Dedifferentiated amniotic fluid mesenchymal stem cell (primary cell): ENCODE data around the gene MXI1.
A peak's percentile ranks its signal among the peaks of the same experiment; 100 is the strongest.

Experiments used
- DNase-seq: peaks from one replicate; pipeline ENCODE4 v3.0.0-alpha.2; 2016; ENCODE audit errors: extremely low spot score

MXI1 gene

DNA sequence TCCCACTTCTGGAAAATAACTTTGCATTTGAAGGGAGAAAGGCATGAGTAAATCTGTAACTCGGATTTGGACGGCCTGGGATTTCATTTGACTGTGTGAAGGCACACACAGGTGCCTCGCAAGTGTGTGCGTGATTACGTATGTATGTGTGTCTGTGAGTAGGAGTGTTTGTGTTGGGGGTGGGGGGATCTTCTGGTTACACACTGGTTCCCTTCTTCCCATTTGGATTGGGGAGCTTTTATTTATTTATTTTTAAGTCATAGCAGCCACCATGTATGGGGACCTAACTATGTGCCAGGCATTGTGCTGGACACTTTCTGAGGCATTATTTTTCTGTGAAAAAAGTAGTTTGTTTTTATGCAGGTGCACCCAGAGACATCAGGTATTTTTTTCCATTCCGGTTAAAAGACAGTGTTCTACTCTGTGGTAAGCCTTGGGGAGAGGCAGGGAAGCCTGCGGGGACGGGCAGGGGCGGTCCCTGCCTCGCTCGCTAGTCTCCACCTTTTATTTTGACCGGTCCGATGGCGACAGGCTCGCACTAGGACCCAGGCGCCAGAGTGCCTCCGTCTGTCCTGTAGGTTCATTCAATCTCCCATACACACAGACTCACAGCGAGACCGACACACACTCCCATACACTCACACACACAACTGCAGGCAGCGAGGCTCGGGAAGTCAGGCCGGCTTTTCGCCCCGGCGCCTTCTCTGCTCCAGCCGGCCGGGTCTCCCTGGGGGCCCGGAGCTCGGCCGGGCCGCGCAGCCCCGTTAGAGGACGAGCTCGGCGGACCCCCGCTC is at the start of gene MXI1:
Gene MXI1 (plus strand): TSS at position 595 of the 794 bp plus-strand sequence. CDS start 204 bp downstream, outside the sequence.
- DNase-seq: peak; percentile 68

DNA sequence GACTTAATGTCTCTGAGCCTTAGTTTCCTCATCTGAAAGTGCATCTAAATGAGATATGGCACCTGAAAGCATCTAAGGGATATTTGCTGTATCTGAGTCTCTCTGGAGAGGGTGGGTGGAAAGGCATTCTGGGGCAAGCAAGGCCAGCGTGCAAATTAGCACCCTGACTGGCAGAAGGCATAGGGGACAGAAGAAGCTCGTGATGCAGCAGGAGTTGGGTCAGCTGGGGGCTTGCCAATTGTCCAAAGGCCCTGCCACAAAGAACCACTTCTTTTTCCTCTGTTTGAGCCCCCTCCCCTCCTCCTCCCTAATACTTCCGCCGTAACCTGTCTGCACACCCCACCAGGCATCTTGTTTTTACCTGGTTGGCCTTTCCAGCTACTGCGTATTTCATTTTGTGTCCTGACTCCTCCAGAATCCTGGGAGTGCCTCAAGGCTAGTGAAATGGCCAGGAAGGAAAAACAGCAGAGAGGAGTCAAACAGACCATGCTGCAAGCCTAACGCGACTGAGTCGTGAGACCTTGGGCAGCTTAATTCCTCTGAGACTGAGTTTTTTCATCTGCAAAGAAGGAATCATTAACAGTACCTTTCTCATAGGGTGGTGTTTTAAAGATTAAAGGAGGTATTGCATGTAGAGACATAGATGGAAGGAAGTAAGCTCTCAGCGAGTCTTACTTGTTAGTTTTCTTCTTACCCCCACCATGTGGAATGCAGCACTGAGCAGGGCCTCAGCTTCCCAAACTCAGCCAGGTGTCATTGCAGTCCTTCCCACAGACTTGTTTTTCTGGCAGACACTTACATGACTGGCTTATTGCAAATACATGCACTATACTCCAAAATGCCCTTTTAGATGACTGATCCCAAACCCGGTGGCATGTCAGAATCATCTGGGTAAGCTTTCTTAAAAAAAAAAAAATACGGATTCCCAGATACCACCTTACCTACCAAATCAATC is 49.1 kb upstream of the MXI1 start:
- no peak for DNase-seq

GRCh38 chr10:110160081-110160480 is 47.3 kb upstream of the MXI1 start:
- no peak for DNase-seq

- no peak for DNase-seq
Observed at GRCh38 chr10:110160522-110160921, 46.9 kb upstream of the MXI1 start.

DNA sequence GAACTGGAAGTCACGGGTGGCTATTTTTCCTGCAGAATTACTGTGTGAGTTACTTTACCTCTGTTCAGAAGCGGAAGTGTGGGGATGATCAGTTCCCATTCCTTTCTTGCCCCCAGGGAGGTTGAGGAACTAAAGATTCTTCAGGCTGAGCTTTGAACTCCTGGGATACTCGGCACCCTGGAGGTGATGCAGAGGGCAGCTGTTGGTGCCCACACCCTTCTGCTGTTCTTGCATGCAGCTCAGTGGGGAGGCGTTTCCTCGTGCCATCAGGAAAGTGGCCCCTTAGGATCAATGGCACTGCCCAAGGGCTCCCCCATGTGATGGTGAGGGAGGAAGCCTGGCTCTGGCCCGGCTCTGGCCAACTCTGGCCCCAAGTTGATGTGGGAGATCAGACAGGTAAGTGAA is 44.7 kb upstream of the MXI1 start:
- DNase-seq: no peak

DNA sequence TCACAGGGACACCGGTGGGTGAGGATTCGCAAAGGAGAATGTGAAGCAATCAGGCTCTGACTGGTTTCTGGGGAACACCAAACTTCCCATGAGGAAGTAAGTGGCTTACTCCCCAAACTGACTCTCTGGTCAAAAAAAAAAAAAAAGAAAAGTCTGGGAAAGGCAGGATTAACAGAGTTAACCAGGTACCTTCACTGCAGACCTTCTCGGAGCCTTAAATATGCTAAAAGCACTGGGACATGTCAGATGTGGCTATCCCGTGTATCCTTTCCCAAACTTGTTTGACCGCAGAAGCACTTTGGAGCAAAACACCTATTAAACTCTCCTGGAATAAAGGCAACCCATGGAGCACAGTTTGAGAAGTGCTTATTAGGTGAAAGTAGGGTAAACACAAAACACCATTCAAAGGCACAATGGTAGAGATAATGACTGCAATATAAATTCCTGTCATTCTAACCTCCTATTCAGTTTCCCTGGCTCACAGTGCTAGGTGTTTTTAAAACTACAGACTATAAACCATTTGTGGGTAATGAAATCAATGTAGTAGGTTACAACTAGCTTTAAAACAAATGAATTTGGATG is 44.1 kb upstream of the MXI1 start:
- DNase-seq: no peak

DNA sequence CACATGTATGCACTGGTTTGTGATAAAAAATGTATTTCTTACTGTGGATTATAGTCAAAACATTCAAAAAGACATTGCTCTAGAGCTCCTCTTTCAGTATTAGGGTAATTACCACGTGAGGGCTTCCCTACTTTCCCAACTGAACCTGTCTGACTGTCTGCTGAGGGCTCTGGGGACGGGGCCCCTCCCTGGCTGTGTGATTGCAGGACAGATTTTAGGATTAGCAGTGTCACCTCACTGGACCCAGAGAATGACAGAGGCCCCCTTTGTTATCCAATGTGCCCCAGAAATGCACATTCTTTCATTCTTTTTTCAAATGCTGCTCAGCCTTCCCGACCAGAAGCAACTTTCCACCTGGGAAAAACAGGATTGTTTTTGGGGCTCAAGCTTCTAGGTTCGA is 43.6 kb upstream of the MXI1 start:
- DNase-seq: no peak

DNA sequence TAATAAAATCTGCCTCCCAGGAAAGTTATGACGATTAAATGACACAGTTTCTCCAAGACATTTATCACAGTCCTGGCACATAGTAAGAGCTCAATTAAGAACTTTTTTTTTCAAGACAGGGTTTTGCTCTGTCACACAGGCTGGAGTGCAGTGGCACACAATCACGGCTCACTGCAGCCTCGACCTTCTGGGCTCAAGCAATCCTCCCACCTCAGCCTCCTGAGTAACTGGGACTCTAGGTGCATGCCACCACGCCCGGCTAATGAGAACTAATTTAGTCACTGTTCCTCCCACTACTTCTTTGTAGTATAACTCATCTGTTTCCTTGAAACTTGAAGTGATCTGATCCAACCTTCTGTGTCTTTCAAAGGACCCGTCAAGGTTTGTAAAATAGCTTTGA is 42.2 kb upstream of the MXI1 start:
- no peak for DNase-seq

DNA sequence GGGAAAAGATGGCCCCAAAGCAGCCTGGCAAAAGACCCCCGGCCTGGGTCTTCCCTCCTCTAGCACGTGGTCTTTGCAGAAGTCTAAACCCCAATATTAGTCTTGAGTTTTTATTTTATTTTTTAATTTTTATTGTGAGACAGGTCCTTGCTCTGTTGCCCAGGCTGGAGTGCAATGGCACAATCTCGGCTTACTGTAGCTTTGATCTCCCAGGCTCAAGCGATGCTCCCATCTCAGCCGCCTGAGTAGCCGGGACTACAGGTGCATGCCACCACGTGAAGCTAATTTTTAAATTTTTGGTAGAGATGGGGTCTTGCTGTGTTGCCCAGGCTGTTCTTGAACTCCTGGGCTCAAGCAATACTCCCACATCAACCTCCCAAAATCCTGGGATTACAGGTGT is 40.3 kb upstream of the MXI1 start:
- no peak for DNase-seq

DNA sequence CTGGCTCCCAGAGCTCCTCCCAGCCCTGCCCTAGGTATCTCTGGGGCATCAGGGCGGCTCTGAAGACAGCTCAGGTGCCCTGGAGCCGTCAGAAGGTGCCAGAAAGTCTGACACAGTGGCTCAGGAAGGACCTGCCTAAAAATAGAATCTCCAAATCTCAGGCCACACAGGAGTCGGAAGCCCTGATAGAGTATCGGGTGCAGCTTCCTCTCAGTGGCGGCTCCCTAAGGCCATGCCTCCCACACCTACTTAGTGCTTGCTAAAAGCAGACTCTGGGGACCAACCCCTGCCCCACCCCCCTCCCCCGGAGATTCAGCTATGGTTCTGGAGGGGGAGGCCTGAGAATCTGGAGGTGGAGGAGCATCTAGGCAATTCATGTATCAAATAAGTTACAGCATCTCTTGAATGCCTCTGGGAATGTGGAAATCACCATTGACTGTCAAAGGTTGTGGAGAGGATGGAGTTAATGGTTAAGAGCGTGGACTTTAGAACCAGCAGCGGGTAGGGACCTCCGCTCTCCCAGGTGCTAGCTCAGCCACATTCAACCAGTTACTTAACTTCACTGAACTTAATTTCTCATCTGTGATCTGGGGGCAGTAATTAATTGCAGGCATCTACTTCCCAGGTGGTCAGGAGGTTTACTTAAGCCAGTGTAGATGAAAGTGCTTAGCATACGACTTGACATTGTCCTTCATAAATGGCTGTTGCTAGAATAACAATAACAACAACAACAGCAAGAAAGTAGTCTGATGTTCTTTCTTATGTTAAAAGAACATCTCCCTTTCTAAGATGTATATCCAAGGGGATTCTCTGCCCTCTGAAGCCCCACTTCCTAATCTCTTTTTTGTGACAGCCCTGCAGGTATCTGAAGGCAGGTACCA is 38.6 kb upstream of the MXI1 start:
- DNase-seq: no peak

- no peak for DNase-seq
Observed at GRCh38 chr10:110169586-110169985, 37.8 kb upstream of the MXI1 start.

DNA sequence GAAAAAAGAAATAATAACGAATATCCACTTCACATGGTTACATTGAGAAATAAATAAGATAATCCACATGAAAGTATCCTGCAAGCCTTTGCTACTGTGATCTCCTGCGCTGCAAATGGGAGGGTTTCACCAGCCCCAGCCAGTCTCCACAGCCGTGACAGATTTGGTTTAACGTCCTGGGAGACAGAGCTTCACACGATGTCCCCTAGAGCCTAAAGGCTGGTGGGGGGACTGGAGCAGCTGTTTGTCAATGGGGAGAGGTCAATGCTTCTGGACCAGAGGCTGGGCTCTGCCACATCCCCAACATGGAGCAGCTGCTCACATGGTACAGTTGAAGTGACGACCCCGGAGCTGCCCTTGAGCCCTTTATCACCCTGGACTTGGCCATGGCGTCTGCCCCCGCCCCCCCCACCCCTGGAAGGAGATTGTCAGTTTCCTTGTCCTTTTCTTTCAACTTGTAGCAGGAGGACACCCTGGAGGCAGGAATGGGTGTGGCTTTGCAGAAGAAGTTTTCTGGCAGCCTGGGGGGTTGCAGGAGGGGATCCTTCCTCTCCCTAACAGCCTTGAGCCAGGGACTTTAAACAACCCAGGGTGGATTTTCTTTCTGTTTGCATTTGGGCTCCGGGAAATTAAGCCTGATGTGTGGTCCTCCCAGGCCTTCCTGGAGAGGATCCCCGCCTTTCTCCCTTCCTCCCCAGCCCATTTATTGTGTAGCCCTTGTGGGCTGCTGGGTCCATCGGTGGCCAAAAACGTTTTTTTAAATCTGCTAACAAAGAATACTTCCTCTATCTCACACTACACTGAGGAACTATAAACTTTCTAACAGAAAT is 37.0 kb upstream of the MXI1 start:
- DNase-seq: no peak

DNA sequence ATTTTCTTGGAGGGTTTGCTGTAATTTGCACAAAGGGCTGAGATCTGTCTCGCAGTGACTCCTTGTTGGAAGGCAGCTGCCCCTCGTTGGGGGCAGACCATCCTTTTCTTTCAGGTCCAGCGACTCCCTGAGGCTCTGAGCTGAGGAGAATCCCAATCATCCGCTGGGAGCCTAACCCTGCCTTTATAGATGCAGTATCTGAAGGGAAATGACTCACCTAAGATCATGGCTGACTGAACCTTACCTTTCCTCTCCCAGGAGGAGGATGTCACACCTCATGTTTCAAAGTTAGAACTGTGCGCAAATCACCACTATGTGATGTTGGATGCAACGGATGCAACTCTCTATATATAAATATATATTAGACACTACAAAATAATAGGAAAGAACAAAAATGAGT is 36.4 kb upstream of the MXI1 start:
- no peak for DNase-seq

DNA sequence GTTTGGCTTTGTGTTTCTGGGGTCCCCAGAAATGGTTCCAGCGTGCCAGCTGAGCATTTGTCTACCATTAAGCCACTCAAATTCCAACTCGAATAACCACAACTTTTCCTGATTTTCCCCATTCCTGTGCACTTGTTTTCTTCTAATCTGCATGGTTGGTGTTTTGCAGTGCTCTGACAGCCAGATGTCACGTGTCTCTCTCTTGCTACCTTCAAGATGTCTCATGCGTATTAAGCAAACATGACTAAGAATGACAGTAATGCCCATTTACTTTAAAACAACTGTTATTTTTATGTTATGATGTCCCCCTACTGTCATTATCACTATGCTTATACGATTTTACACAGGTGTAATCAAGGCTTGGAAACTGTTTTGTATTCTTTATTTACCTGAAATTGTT is 35.2 kb upstream of the MXI1 start:
- DNase-seq: no peak

DNA sequence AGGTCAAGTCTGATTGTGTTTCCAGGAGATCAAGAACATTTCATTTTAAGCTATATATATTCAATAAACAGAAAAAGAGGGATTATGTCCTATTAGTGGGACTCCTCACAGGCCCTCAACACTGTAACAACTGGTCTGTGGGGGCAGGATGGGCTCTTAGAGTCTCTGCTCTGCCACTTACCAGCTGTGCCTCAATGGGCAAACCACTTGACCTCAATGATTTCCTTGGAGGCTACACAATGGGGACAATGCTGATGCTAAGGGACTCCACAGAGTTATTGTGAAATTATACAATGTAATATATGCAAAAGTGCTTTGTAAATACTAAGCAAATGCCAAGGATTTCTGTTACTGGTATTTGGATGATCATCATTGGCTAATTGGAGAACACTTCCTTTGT is 33.2 kb upstream of the MXI1 start:
- no peak for DNase-seq

DNA sequence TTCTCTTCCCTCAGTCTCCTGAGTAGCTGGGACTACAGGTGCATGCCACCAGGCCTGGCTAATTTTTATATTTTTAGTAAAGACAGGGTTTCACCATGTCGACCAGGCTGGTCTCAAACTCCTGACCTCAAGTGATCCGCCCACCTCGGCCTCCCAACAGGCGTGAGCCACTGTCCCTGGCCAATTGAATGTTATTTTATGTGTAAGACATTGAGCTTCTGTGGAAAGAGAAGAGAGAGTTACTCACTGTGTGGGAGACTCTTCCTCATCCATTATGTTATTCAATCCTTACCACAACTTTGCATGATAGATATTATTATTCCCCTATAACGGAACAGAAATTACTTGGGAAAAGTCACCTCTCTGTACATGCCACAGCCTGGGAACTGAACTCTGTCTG is 32.6 kb upstream of the MXI1 start:
- DNase-seq: no peak

DNA sequence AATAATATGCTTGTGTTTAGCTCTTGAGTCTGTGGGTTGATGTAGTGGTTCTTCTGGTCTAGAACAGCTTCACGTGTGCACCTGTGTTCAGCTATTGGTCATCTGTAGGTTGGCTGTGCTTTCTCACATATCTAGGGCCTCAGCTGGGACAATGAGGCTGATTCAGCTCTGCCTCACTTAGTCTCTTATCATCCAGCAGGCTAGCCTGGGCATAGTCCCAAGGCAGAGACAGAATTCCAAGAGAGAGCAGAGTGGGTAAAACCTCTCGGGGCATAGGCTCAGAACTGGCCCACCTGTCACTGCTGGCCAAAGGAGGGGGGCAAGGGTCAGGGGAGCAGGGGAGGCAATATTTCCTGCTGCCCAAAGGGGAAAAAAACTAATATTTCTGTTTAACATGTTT is 32.0 kb upstream of the MXI1 start:
- DNase-seq: no peak

- no peak for DNase-seq
Observed at GRCh38 chr10:110176141-110177030, 31.0 kb upstream of the MXI1 start.

- DNase-seq: no peak
Observed at GRCh38 chr10:110179220-110179619, 28.2 kb upstream of the MXI1 start.

DNA sequence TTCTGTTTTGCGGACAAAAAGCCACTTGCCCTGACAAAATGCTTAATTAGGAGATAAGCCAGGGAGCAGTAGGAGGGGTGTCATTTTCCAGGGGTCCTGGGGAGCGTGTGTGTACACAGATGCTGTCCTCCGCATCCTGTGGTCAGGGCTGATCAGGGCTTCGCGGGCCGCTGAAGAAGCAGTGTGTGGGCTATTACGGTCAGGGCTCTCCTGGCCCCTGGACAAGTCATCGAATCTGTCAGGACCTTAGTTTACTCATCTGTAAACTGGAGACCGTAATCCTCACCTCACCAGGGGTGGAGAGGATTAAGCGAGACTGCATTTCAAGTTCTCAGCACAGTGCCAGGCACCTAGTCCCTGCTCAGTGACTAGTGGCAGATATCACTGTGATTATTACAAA is 26.0 kb upstream of the MXI1 start:
- no peak for DNase-seq
